Ascending aorta (tissue), 2 donors: ENCODE results near the gene TUBB4B. TPM values are rescaled to one million over a fixed set of nuclear protein-coding genes. Genes with fewer than 3 reads are reported as not detected.

ENCODE experiments used
- DNase-seq, 2 donors: peaks; one replicate each; pipeline ENCODE4 v3.0.0-alpha.2; 2019; ENCODE audit warnings: low spot score in 2 of 2
- H3K27ac ChIP-seq, 2 donors: fragments of 200-600 bp; sonication (generic); one replicate each; pipeline ENCODE4 v1.5.1; 2016 to 2017; ENCODE audit warnings: mild to moderate bottlenecking in 1 of 2
- H3K27me3 ChIP-seq: fragments of 200-600 bp; sonication (generic); one replicate; pipeline ENCODE4 v1.5.1; 2017
- H3K36me3 ChIP-seq, 2 donors: fragments of 200-600 bp; sonication (generic); one replicate each; pipeline ENCODE4 v1.5.1; 2016
- H3K4me1 ChIP-seq, 2 donors: fragments of 200-600 bp; sonication (generic); one replicate each; pipeline ENCODE4 v1.5.1; 2016 to 2017; ENCODE audit warnings: mild to moderate bottlenecking in 1 of 2
- H3K4me3 ChIP-seq, 2 donors: fragments of 200-600 bp; sonication (generic); one replicate each; pipeline ENCODE4 v1.5.1; 2016 to 2017; ENCODE audit warnings: mild to moderate bottlenecking in 1 of 2
- H3K9me3 ChIP-seq, 2 donors: fragments of 200-600 bp; sonication (generic); one replicate each; pipeline ENCODE4 v1.5.1; 2016
- intact Hi-C: fragments of 100-400 bp; cut with DNase I; formaldehyde crosslinking; loops from one replicate; pipeline ENCODE4 v1.15.1; 2023
- total RNA-seq: library from RNA; depleted of rRNA; stranded (reverse); fragments of >200 nt; gene quantifications from one replicate; pipeline ENCODE4 v1.1.0, GENCODE V29; 2016
- TF ChIP-seq, protein P1 (sequence below), 3 experiments: fragments of 200-600 bp in 2 of 3; fragments of 450-650 bp in 1 of 3; sonication (generic) in 2 of 3; IDR thresholded peaks; one replicate each; pipeline ENCODE4 v1.5.1; 2016 to 2019; ENCODE audit warnings: antibody characterized with exemption in 3 of 3, mild to moderate bottlenecking in 1 of 3, moderate library complexity in 1 of 3

TUBB4B gene
- total RNA-seq, 1 donor from 2014 or later: 403 TPM

DNA sequence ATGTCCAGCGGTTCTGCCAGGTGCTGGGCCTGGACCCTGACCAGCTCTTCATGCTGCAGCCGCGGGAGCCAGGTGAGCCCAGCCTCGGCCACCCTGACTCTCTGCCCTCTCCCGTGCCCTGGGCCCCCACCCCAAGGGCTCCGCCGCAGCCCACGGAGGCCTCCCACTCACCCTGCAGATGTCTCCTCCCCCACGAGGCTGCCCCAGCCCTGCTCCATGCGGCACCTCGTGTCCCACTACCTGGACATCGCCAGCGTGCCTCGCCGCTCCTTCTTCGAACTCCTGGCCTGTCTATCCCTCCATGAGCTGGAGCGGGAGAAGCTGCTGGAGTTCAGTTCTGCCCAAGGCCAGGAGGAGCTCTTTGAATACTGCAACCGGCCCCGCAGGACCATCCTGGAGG lies 26.5 kb upstream of the TUBB4B start:
- DNase-seq: no peak
- Histone ChIP-seq H3K9me3 (no peaks in the 10 kb centered on the region), H3K36me3 (no peaks in the 10 kb centered on the region), H3K4me3 (no peak overlapping the region), H3K27ac (no peak overlapping the region), H3K27me3 (no peaks in the 10 kb centered on the region), H3K4me1 (no peaks in the 10 kb centered on the region)
- intact Hi-C loops: no loop called here
- TF ChIP-seq, protein P1, sequence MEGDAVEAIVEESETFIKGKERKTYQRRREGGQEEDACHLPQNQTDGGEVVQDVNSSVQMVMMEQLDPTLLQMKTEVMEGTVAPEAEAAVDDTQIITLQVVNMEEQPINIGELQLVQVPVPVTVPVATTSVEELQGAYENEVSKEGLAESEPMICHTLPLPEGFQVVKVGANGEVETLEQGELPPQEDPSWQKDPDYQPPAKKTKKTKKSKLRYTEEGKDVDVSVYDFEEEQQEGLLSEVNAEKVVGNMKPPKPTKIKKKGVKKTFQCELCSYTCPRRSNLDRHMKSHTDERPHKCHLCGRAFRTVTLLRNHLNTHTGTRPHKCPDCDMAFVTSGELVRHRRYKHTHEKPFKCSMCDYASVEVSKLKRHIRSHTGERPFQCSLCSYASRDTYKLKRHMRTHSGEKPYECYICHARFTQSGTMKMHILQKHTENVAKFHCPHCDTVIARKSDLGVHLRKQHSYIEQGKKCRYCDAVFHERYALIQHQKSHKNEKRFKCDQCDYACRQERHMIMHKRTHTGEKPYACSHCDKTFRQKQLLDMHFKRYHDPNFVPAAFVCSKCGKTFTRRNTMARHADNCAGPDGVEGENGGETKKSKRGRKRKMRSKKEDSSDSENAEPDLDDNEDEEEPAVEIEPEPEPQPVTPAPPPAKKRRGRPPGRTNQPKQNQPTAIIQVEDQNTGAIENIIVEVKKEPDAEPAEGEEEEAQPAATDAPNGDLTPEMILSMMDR (IDR thresholded peaks at IDR 0.05): no peak

DNA sequence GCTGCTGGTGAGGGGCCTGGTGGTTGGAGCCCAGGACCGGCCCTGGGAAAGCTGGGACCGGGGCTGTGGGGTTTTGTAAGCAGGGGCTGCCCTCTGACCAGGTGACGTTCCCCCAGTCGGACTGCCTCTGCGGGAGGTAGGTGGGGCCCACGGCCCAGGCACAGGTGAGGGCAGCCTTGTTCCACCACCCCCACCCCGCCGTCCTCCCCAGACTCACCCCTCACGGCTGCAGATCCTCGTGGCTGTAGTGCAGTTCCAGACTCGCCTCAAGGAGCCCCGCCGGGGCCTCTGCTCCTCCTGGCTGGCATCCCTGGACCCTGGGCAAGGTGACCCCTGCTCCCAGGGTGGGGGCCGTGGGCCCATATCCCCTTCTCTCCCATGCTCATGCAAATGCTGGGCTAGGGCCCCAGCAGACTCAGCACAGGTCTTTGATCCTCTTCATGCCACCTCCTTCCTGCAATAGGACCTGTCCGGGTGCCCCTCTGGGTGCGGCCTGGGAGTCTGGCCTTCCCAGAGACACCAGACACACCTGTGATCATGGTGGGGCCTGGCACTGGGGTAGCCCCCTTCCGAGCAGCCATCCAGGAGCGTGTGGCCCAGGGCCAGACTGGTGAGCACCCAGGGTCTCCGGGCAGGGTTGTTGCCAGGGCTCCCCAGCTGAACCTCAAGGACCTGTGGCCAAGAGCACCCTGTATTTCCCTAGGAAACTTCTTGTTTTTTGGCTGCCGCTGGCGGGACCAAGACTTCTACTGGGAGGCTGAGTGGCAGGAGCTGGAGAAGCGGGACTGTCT lies 25.7 kb upstream of the TUBB4B start:
- Histone ChIP-seq H3K27ac (no peak overlapping the region), H3K36me3 (no peaks in the 10 kb centered on the region), H3K4me1 (no peaks in the 10 kb centered on the region), H3K27me3 (no peaks in the 10 kb centered on the region), H3K4me3 (no peak overlapping the region), H3K9me3 (no peaks in the 10 kb centered on the region)
- intact Hi-C loops: no loop called here
- TF ChIP-seq, protein P1 (IDR thresholded peaks at IDR 0.05): no peak
- no peak for DNase-seq

DNA sequence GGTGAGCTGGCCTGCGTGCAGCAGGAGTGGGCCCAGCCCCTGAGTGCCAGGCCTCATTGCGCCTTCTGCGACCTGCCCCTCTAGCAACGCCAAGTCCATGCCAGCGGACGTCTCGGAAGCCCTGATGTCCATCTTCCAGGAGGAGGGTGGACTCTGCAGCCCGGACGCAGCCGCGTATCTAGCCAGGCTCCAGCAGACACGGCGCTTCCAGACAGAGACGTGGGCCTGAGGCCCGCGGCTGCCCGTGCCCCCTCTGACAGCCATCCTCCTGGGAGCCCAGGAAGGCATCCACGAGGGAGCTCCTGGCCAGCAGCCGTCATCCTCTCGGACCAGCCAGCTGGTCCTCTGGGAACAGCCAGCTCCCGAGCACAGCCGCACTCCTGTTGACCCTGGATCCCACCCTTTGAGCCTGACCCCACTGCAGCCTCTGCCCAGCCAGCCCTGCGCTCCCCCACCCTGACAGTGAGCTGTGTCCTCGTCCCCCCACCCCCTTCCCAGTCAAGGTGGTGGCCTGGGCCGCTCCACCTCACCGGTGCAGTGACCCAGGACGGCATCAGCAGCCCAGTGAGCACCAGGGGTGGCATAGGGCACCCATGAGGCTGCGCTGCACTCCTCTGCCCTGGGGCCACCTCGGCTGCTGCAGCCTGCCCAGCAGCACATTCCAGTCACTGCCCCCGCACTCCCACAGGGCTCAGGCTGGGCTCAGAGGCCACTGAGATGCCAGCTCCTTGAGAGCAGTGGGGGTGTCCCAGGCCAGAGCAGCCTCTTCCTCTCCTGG lies 24.7 kb upstream of the TUBB4B start:
- H3K4me3 ChIP-seq: no peak overlapping the region

DNA sequence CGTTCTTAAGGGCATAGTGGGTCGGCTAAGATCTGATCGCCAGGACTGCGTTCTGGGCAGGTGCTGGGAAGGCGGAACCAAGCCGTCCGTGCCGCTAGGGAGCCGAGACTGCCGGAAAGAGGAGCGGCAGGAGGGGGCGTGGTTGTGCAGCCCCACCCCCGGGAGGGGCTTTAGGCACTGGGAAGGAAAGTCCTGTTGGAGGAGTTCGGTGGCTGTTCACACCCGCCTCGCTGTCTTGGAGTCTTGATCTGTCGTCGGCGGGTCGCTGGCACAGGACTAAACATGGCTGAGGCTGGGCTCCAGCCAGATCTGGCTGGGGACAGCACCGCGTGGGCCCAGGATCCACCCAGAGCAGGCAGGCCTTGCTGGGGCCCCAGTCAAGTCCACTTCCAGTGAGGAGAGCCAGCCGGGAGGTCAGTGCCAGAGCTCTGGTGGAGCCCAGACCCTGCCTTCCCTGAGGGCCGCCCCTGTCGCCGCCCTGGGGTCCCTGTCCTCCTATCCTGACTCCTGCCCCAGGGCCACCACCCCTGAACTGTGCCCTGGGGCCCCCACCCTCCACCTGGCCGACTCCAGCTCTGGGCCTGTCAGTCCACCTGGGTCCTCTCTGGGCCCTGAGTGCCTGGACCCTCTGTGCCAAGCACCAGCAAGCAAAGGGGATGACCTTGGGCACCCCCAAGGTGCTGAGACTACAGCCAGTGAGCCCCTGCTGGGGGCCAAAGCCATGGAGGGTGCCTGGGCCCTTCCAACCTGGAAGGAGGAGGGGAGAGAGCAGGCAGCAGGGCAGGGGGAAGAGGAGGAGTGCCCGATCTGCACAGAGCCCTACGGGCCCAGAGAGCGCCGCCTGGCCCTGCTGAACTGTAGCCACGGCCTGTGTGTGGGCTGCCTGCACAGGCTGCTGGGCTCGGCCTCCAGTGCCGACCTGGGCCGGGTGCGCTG lies 23.5 kb upstream of the TUBB4B start:
- Histone ChIP-seq H3K36me3 (no peaks in the 10 kb centered on the region), H3K9me3 (no peaks in the 10 kb centered on the region), H3K4me3 (peak overlapping the region in 1 of 2 donors; percentile 30), H3K27ac (no peak overlapping the region), H3K4me1 (peaks cover 5 to 10% of the 10 kb centered on the region in 2 donors), H3K27me3 (no peaks in the 10 kb centered on the region)
- TF ChIP-seq, protein P1 (IDR thresholded peaks at IDR 0.05): no peak
- intact Hi-C loops: no loop called here
- DNase-seq: no peak

More for the DNA sequence above, 24.7 kb upstream of the TUBB4B start:
- DNase-seq: no peak
- TF ChIP-seq, protein P1 (IDR thresholded peaks at IDR 0.05): no peak
- H3K36me3 ChIP-seq: no peaks in the 10 kb centered on the region
- peaks cover 1 to 3% of the 10 kb centered on the region in 2 donors for H3K4me1 ChIP-seq
- intact Hi-C loops: no loop called here
- no peak overlapping the region for H3K27ac ChIP-seq
- no peaks in the 10 kb centered on the region for H3K9me3 ChIP-seq
- no peaks in the 10 kb centered on the region for H3K27me3 ChIP-seq

DNA sequence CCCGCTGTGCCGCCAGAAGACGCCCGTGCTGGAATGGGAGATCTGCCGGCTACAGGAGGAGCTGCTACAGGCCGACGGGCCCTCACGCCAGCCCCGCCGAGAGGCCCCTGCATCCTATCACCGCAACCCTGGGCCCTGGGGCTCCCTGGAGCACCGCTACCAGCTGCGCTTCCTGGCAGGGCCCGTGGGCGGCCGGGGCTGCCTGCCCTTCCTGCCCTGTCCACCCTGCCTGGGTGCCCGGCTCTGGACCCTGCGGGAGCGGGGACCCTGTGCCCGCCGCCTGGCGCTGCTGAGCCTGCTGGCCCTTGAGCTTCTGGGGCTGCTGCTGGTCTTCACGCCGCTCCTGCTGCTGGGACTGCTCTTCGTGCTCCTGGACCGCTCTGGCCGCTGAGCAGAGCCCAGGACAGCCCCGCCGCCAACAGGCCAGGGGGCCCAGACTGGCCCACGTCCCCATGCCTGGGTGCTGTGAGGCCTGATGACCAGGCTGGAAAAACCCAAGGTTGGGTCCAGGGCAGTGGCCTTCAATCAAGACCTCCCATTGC lies 22.8 kb upstream of the TUBB4B start:
- peak overlapping the region in 1 of 2 donors; percentile 30 for H3K4me3 ChIP-seq
- no peaks in the 10 kb centered on the region for H3K36me3 ChIP-seq
- H3K4me1 ChIP-seq: peaks cover 5 to 14% of the 10 kb centered on the region in 2 donors
- DNase-seq: no peak
- TF ChIP-seq, protein P1 (IDR thresholded peaks at IDR 0.05): no peak
- no peaks in the 10 kb centered on the region for H3K9me3 ChIP-seq
- no peaks in the 10 kb centered on the region for H3K27me3 ChIP-seq
- intact Hi-C loops: no loop called here
- H3K27ac ChIP-seq: no peak overlapping the region
